NCI-H2171 treated with DMSO at 0.1 percent for 48 hours (cell line): Measurements from ENCODE around the gene NAV3.
"Not testable (repeated sequence)": the region's sequence is repeated elsewhere in the genome, so short reads cannot be mapped to it uniquely, and the experiment has no call there.

Experiments used
- DNase-seq: peaks from one replicate; lab custom pipeline; 2025; lab: John Stamatoyannopoulos, UW

The NAV3 gene

GRCh38 chr12:78189656-78190055 is 359.0 kb downstream of the NAV3 start:
- DNase-seq = no peak

- no peak for DNase-seq
Measured at GRCh38 chr12:78191611-78192010, 360.9 kb downstream of the NAV3 start.

DNA sequence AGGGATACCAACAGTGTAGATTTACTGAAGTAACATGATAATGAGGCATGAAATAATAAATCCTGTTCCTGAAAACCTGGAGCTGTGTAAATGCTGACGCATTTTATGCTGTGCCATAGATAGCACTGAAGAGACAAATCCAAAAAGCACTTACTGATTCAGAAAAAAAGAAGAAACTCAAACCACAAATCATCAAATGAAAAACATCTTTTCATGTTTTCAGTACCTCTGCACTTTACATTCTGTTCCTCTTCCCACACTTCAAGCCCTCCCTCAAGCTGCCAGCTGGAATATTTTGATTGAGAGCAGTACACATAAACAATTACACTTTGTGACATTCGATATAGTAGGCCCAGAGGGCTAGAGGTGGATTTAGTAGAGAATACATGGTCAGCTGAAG is 362.3 kb downstream of the NAV3 start:
- DNase-seq = peak; percentile 94

DNA sequence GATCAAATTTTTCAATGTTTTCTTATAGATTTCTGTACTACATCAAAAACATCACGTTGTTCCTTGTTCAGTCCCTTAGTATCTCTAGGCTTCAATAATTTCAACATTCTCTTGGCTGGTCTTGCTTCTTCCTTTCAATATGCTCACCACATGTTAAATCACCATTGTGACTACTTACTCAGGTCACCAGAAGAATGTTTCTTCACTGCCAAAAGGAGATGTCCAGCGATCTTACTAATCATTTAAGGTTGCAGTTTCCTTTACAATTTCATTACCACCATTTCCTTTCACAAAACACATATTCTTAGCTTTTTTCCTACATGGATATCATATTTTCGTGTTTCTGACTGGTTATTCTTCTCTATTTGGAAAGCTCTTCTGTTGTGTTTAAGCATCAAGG is 363.8 kb downstream of the NAV3 start:
- DNase-seq = no peak

- DNase-seq = no peak
Measured at GRCh38 chr12:78198896-78199295, 368.2 kb downstream of the NAV3 start.

- no peak for DNase-seq
Measured at GRCh38 chr12:78199926-78200325, 369.2 kb downstream of the NAV3 start.

GRCh38 chr12:78204926-78205325 is 374.2 kb downstream of the NAV3 start:
- DNase-seq = no peak

GRCh38 chr12:78208092-78208491 is 377.4 kb downstream of the NAV3 start:
- no peak for DNase-seq

- DNase-seq = peak; percentile 100
Measured at GRCh38 chr12:78209846-78210505, 379.3 kb downstream of the NAV3 start.

GRCh38 chr12:78210506-78210860 is 379.8 kb downstream of the NAV3 start:
- DNase-seq = no peak

GRCh38 chr12:78210894-78211302 is 380.2 kb downstream of the NAV3 start:
- peak; percentile 25 for DNase-seq

GRCh38 chr12:78220811-78221210 is 390.1 kb downstream of the NAV3 start:
- DNase-seq = no peak

- no peak for DNase-seq
Measured at GRCh38 chr12:78224154-78224553, 393.5 kb downstream of the NAV3 start.

DNA sequence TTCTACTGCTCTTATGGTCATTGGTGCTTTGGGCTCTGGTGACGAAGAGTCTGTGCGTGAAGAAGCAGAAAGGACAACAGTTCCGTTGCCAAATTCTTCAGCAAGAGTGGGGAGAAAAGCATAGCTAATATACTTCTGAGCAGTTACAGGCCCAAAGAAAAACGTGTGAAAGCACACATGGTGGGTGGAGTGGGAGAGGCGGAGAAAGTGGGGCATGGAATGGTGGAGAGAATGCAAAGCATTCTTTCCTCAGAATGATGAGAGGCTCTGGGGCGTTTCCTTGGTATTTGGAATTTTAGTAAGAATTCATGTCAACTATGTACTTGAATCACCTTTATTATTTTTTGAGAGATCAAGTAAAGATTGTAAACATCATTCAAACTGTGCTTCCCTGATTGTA is 396.1 kb downstream of the NAV3 start:
- DNase-seq = no peak

DNA sequence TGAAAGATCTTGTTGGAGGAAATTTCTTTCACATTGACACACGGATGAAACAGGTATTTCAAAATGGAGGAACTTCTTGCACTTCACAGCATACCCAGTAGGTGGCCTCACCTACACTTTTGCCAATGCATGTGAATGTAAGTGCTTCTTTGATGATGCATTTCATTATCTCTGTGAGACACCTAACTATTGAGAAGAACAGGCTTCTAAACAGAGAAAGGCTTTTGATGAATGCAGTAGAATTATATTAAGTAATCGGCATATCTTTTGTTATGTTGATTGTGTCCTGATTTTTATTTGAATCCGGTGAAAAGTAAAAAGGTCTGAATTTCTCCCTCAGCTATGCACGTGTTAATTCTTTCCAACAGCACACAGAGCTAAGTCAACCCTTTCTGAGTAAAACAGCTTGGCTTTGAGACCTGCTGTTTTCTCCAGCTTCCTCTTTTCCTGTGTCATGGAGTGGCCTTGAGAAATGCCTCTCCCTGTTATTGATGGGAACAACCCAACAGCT is 399.0 kb downstream of the NAV3 start:
- peak; percentile 28 for DNase-seq

DNA sequence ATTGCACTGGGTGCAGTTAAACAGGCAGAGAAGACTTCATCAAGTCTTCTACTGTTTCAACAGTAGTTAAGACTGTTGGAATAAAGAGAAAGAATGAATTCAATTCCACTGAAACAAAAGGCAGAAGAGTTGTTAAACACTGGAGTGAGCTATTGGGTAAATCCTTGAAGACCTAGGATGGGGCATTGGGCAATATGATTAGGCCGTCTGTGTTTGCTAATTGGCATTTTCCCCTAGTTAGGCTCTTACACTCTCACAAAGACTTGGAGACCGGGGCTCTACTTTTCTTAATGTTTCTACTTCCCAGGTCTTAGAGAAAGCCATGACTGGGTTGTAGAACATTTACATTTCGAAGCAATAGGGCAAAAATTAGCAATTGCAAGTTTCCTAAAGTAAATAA is 402.1 kb downstream of the NAV3 start:
- DNase-seq = no peak

DNA sequence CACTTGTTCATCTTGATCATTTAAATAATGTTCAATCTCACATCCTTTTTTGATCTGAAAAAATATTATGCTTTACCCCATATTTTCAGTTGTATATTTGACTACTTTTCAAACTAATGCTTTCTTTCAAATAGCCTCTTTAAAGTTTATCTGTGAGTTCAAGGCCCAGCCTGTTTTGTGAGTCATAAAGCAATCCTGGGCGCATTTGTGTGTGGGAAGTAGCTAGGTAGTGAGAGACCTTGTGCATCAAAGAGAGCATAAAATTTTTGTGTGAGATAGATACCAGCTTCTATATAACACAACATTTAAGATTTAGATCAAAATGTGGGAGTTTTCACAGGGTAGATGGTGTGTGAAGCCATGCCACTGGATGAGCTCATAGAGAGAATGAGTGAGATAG is 405.6 kb downstream of the NAV3 start:
- DNase-seq = no peak

- DNase-seq = no peak
Measured at GRCh38 chr12:78239544-78239943, 408.9 kb downstream of the NAV3 start.

- no peak for DNase-seq
Measured at GRCh38 chr12:78240827-78241226, 410.1 kb downstream of the NAV3 start.

DNA sequence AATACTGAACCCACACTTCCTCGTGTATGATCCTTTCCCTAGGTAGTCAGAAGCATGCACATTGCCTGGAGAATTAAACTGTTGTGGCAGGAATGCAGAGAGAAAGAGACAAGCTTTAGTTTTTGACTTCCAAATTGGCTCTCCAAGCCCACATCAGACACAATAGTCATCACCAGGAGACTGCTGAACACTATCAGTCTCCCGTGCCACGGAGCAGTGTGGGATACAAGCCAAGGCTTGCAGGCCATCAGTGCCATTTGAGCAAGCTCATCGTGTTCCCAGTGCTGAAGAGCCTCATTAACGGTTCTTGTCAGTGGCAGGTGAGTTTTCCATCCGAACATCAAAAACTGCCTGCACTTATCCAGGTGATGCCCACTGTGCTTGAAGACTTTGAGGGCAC is 410.8 kb downstream of the NAV3 start:
- DNase-seq = peak; percentile 60

GRCh38 chr12:78244916-78245507 is 414.3 kb downstream of the NAV3 start:
- DNase-seq = no peak

- no peak for DNase-seq
Measured at GRCh38 chr12:78248321-78248720, 417.6 kb downstream of the NAV3 start.

DNA sequence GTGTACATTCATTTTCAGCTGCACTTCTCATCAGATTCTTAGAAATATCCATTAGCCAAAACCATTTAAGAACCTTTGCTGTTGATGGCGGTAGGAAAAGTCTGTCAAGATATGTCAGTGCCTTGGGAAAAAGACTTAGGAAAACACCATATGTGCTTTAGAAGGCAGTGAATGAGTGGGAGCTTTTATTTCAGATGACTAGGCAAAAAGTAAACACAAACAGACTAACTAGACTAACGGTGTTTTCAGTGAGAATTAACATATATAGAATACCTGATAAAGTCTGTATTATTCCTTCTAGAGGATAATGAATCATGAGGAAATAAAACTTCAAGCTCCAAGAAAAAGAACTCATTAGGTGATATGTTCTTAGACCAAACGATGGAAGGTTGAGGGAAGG is 418.9 kb downstream of the NAV3 start:
- DNase-seq = peak; percentile 79

DNA sequence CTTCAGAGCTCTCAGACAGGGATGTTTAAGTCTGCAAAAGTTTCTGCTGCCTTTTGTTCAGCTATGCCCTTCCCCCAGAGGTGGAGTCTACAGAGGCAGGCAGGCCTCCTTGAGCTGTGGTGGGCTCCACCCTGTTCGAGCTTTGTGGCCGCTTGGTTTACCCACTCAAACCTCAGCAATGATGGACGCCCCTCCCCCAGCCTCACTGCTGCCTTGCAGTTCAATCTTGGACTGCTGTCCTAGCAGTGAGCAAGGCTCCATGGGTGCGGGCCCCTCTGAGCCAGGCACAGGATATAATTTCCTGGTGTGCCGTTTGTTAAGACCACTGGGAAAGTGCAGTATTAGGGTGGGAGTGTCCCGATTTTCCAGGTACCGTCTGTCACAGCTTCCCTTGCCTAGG is 427.0 kb downstream of the NAV3 start:
- DNase-seq = not testable (repeated sequence)
